Activated B cell treated with CpG ODN at 0.5 μM for 24 hours (primary cell): ENCODE results near the gene FRY. TPM values are rescaled to one million over a fixed set of nuclear protein-coding genes. Genes with fewer than 3 reads are reported as not detected.
"Not testable (repeated sequence)": the region's sequence is repeated elsewhere in the genome, so short reads cannot be mapped to it uniquely, and the experiment has no call there.

Experiments used
- ATAC-seq: fragments of 200-7000 bp; cut with Tn5 transposase; one replicate; pipeline ENCODE4 v1.10.0; 2021; ENCODE audit warnings: low read depth, mild to moderate bottlenecking, moderate library complexity
- CTCF ChIA-PET: fragments of 350-600 bp; sonication (Branson Sonifier 250); formaldehyde crosslinking; loops from one replicate; lab custom pipeline; 2021; ENCODE audit warnings: antibody characterized with exemption; lab: Charles Lee
- POLR2A ChIA-PET: fragments of 350-600 bp; sonication (Branson Sonifier 250); formaldehyde crosslinking; loops from one replicate; lab custom pipeline; 2021; ENCODE audit warnings: antibody characterized with exemption; lab: Charles Lee
- DNase-seq: peaks from one replicate; pipeline ENCODE4 v3.0.0; 2022
- H3K27ac Mint-ChIP-seq: one replicate; pipeline ENCODE4 v1.8.0; 2020; ENCODE audit warnings: mixed read lengths
- H3K27me3 Mint-ChIP-seq: one replicate; pipeline ENCODE4 v1.8.0; 2021; ENCODE audit warnings: mixed read lengths
- H3K36me3 Mint-ChIP-seq: one replicate; pipeline ENCODE4 v1.8.0; 2021; ENCODE audit warnings: low read depth, mixed read lengths
- H3K4me1 Mint-ChIP-seq: one replicate; pipeline ENCODE4 v1.8.0; 2021; ENCODE audit warnings: mixed read lengths
- H3K4me3 Mint-ChIP-seq: one replicate; pipeline ENCODE4 v1.8.0; 2020; ENCODE audit warnings: mild to moderate bottlenecking, mixed read lengths
- H3K9me3 Mint-ChIP-seq: one replicate; pipeline ENCODE4 v1.8.0; 2020; ENCODE audit warnings: mixed read lengths
- intact Hi-C: fragments of 100-400 bp; cut with micrococcal nuclease; formaldehyde crosslinking; loops from one replicate; pipeline ENCODE4 v1.15.1; 2024
- total RNA-seq: library from RNA; stranded (reverse); gene quantifications from 2 replicates; pipeline ENCODE4 v1.2.3, GENCODE V29; 2022
- TF ChIP-seq, protein P1 (sequence below): fragments of 200-600 bp; IDR thresholded peaks from one replicate; pipeline ENCODE4 v1.8.0; 2022; ENCODE audit warnings: antibody characterized with exemption, mild to moderate bottlenecking

The FRY gene
- total RNA-seq, 1 donor from 2014 or later, result 4.8 TPM

DNA sequence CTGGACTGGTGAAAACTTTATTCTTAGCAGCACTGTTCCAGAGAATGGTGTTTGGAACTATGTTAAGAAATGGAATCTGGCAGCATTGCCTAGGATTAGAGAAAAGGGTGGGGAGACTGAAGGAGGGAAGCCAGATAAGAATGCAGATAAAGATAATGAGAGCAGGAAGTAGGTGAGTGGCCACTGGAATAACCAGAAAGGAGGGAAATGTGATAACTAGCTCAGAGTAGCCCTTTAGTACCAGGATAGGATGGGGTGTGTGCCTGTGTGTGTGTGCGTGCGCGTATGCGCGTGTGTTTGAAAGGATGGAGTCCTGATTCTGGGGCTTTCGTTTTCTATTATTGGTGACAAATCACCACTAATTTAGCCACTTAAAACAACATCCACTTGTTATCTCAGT lies 33.4 kb upstream of the FRY start:
- no peaks in the 10 kb centered on the region for H3K36me3 Mint-ChIP-seq
- no peaks in the 10 kb centered on the region for H3K9me3 Mint-ChIP-seq
- H3K4me3 Mint-ChIP-seq, result no peak overlapping the region
- POLR2A ChIA-PET, result no interaction called here
- intact Hi-C loops, result no loop called here
- H3K27me3 Mint-ChIP-seq, result no peaks in the 10 kb centered on the region
- DNase-seq, result no peak
- no peaks in the 10 kb centered on the region for H3K4me1 Mint-ChIP-seq
- no peak overlapping the region for H3K27ac Mint-ChIP-seq
- TF ChIP-seq, protein P1, sequence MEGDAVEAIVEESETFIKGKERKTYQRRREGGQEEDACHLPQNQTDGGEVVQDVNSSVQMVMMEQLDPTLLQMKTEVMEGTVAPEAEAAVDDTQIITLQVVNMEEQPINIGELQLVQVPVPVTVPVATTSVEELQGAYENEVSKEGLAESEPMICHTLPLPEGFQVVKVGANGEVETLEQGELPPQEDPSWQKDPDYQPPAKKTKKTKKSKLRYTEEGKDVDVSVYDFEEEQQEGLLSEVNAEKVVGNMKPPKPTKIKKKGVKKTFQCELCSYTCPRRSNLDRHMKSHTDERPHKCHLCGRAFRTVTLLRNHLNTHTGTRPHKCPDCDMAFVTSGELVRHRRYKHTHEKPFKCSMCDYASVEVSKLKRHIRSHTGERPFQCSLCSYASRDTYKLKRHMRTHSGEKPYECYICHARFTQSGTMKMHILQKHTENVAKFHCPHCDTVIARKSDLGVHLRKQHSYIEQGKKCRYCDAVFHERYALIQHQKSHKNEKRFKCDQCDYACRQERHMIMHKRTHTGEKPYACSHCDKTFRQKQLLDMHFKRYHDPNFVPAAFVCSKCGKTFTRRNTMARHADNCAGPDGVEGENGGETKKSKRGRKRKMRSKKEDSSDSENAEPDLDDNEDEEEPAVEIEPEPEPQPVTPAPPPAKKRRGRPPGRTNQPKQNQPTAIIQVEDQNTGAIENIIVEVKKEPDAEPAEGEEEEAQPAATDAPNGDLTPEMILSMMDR, result no peak
- ATAC-seq, result no peak
- CTCF ChIA-PET, result interaction anchor here (1.0 kb wide), 1 partner anchor 88 kb away, joined by 3 read pairs; no protein-coding TSS in a partner anchor

DNA sequence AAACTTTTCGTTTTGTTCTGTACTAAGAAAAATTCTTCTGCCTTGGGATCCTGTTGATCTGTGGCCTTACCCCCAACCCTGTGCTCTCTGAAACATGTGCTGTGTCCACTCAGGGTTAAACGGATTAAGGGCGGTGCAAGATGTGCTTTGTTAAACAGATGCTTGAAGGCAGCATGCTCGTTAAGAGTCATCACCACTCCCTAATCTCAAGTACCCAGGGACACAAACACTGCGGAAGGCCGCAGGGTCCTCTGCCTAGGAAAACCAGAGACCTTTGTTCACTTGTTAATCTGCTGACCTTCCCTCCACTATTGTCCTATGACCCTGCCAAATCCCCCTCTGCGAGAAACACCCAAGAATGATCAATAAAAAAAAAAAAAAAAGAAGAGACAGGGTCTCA lies 30.8 kb upstream of the FRY start:
- H3K36me3 Mint-ChIP-seq, H3K4me1 Mint-ChIP-seq, H3K4me3 Mint-ChIP-seq, DNase-seq, H3K27me3 Mint-ChIP-seq, ATAC-seq, H3K27ac Mint-ChIP-seq, POLR2A ChIA-PET, H3K9me3 Mint-ChIP-seq: not testable (repeated sequence)
- CTCF ChIA-PET, result interaction anchor here (1.0 kb wide), 2 partner anchors 21 to 91 kb away, joined by 3 to 6 read pairs; no protein-coding TSS in a partner anchor
- intact Hi-C loops, result loop anchor here (5.0 kb wide), 1 partner anchor 33 kb away; no protein-coding TSS in a partner anchor

DNA sequence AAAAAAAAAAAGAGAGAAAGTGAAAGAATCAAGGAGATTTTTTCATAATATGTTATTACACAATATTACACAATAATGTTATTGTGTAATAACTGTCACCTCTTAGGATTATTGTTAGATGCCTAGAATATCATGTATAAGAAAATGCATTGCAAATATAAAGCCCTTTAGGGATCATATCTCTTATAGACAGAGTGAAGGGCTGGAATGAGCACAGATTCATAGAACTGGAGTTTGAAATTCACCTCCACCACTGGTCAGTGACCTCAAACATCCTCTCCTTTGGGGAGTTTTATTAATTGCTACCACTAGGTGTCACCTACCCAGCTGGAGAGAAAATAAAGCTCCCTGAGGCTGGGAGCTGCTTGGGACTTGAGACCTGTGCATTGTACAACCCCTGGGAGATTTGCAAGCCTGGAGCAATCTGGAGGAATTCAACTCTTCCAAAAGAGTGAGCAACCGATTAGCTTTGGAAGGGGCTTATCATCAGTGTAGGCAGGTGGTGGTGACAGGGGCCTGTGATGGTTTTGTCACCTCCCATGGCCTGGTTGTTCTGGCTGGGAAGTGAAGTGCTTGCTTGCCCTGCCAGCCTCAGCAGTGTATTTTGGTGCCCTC lies 30.3 kb upstream of the FRY start:
- ATAC-seq (peak; percentile 61), DNase-seq (no peak)
- Mint-ChIP-seq H3K36me3 (no peaks in the 10 kb centered on the region), H3K4me1 (peaks cover 2% of the 10 kb centered on the region), H3K27me3 (no peaks in the 10 kb centered on the region), H3K27ac (no peak overlapping the region), H3K9me3 (no peaks in the 10 kb centered on the region), H3K4me3 (no peak overlapping the region)
- intact Hi-C loops, result loop anchor here (5.0 kb wide), 1 partner anchor 34 kb away; no protein-coding TSS in a partner anchor
- ChIA-PET POLR2A (no interaction called here), CTCF (interaction anchor here (0.7 to 1.0 kb wide), 3 partner anchors 21 to 91 kb away, joined by 3 to 6 read pairs (median 3); no protein-coding TSS in a partner anchor)
- TF ChIP-seq, protein P1, result no peak

DNA sequence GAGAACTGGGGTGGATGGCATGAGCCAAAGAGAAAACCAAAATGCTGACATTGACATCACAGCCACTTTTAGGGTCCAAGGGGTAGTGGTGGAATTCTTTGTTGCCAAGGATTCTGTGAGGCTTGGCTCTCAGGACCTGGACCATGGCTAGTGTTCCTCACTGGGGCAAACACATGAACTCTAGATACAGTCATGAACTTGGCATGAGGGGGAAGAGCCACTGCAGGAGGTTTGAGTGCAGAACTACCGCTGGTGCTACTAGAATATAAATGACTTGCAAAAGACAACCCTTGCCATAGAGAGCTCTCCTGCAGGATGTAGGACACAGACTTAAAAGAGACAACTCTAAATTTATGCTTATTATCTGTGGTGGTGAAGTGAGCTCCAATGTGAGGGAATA lies 29.8 kb upstream of the FRY start:
- TF ChIP-seq, protein P1, result no peak
- H3K27me3 Mint-ChIP-seq, result no peaks in the 10 kb centered on the region
- H3K4me3 Mint-ChIP-seq, result no peak overlapping the region
- no peak overlapping the region for H3K27ac Mint-ChIP-seq
- ChIA-PET POLR2A (no interaction called here), CTCF (interaction anchor here (0.7 to 1.0 kb wide), 3 partner anchors 22 to 92 kb away, joined by 3 to 6 read pairs (median 3); no protein-coding TSS in a partner anchor)
- ATAC-seq (no peak), DNase-seq (no peak)
- H3K4me1 Mint-ChIP-seq, result peaks cover 2% of the 10 kb centered on the region
- no peaks in the 10 kb centered on the region for H3K9me3 Mint-ChIP-seq
- no peaks in the 10 kb centered on the region for H3K36me3 Mint-ChIP-seq
- intact Hi-C loops, result loop anchor here (5.0 kb wide), 1 partner anchor 34 kb away; no protein-coding TSS in a partner anchor

DNA sequence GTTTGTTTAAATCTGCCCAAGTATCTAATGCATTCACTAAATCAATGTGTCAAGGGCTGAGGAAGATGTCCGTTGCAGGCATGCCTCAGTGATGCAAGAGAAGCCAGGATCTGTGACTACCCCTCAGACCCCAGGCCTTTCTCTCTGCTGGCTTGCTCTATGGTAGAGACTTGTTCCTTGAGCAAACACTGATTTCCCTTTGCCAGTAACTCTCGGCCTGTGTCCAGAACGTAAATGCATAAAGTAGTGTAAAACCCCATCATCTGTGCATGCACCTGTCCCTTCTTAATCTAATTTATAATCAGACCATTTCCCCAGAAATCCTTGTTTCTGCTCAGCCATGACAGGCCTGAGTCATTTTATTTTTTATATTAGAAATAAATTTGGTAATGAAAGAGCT lies 28.7 kb upstream of the FRY start:
- POLR2A ChIA-PET, result no interaction called here
- TF ChIP-seq, protein P1, result no peak
- Mint-ChIP-seq H3K27ac (no peak overlapping the region), H3K4me1 (peaks cover 2% of the 10 kb centered on the region), H3K27me3 (no peaks in the 10 kb centered on the region), H3K36me3 (no peaks in the 10 kb centered on the region), H3K9me3 (no peaks in the 10 kb centered on the region), H3K4me3 (no peak overlapping the region)
- DNase-seq (no peak), ATAC-seq (no peak)
- intact Hi-C loops, result loop anchor here (5.0 kb wide), 1 partner anchor 36 kb away; no protein-coding TSS in a partner anchor
- CTCF ChIA-PET, result interaction anchor here (0.6 kb wide), 1 partner anchor 22 kb away, joined by 3 read pairs; no protein-coding TSS in a partner anchor
